RWPE1 (cell line): ENCODE results near the gene ANTXR1.
"Not testable (repeated sequence)": the region's sequence is repeated elsewhere in the genome, so short reads cannot be mapped to it uniquely, and the experiment has no call there.

Experiments
- CTCF ChIA-PET: fragments of 350-600 bp; sonication (Branson Sonifier 250); formaldehyde crosslinking; extraction: SDS; loops from one replicate; lab custom pipeline; 2021; lab: Yijun Ruan, JAX
- POLR2A ChIA-PET: fragments of 400-600 bp; formaldehyde crosslinking; extraction: SDS; loops from one replicate; lab custom pipeline; 2020; ENCODE audit warnings: antibody characterized with exemption; ENCODE audit not compliant: low non-redundant PET; lab: Yijun Ruan, JAX
- DNase-seq: peaks from one replicate; pipeline ENCODE4 v3.0.0; 2012; ENCODE audit warnings: low spot score
- H3K27ac ChIP-seq: fragments of 450-650 bp; 2 replicates; pipeline ENCODE4 v1.5.1; 2017
- CTCF ChIP-seq: fragments of 450-650 bp; conservative IDR thresholded peaks from 2 replicates; pipeline ENCODE4 v1.5.1; 2017; ENCODE audit warnings: low read depth, mild to moderate bottlenecking

Gene ANTXR1

DNA sequence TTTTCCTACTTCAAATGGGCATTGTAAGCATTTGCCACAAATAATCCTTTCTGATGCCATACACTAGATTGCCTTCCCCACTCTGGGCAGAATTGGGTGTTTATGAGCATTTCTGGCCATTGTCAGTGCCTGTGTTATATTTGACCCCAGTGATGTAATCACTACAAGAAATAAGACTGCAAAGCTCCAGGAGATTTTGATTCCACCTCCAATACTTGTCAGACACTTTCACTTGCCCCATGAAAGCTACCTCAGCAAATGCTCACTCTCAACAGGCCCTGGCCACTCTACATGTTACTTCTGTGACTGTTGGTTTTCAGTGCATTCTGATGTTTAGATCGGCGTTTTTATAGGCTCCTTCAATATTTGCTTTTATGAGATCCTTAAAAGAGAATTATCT is 239.0 kb downstream of the ANTXR1 start:
- POLR2A ChIA-PET, result no interaction called here
- TF ChIP-seq CTCF, result no peak
- no peak for DNase-seq
- CTCF ChIA-PET, result no interaction called here
- H3K27ac ChIP-seq, result no peak overlapping the region

- no peak for DNase-seq
- POLR2A ChIA-PET, result no interaction called here
- H3K27ac ChIP-seq, result no peak overlapping the region
- no peak for TF ChIP-seq CTCF
- CTCF ChIA-PET, result no interaction called here
Observed at GRCh38 chr2:69253112-69253511, 240.1 kb downstream of the ANTXR1 start.

- POLR2A ChIA-PET, result no interaction called here
- CTCF ChIA-PET, result no interaction called here
- TF ChIP-seq CTCF, result no peak
- H3K27ac ChIP-seq, result no peak overlapping the region
- DNase-seq, result peak; percentile 78
Observed at GRCh38 chr2:69253611-69254301, 240.8 kb downstream of the ANTXR1 start.

- ChIA-PET POLR2A (no interaction called here), CTCF (interaction anchor here (0.7 kb wide), 1 partner anchor 1940 kb away, joined by 3 read pairs; no protein-coding TSS in a partner anchor)
- no peak overlapping the region for H3K27ac ChIP-seq
- DNase-seq, result no peak
- TF ChIP-seq CTCF, result no peak
Observed at GRCh38 chr2:69255760-69256159, 242.8 kb downstream of the ANTXR1 start.

DNA sequence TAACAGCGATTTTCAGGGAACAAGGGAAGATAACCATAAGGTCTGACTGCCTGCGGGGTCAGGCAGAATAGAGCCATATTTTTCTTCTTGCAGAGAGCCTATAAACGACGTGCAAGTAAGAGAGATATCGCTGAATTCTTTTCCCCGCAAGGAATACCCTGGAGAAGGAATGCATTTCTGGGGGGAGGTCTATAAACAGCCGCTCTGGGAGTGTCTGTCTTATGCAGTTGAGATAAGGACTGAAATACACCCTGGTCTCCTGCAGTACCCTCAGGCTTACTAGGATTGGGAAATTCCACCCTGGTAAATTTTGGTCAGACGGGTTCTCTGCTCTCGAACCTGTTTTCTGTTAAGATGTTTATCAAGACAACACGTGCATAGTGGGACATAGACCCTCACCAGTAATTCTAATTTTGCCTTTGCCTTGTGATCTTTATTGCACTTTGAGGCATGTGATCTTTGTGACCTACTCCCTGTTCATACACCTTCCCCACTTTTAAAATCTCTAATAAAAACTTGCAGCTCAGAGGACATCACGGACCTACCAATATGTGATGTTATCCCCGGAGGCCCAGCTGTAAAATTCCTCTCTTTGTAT is 247.1 kb downstream of the ANTXR1 start:
- DNase-seq, CTCF ChIA-PET, H3K27ac ChIP-seq, POLR2A ChIA-PET: not testable (repeated sequence)

GRCh38 chr2:69260666-69261065 is 247.7 kb downstream of the ANTXR1 start:
- H3K27ac ChIP-seq, result no peak overlapping the region
- CTCF ChIA-PET, result interaction anchor here (0.5 kb wide), 1 partner anchor 46 kb away, joined by 3 read pairs; no protein-coding TSS in a partner anchor
- DNase-seq, result no peak
- no peak for TF ChIP-seq CTCF
- POLR2A ChIA-PET, result no interaction called here

GRCh38 chr2:69269330-69269729 is 256.4 kb downstream of the ANTXR1 start:
- TF ChIP-seq CTCF, result no peak
- no peak overlapping the region for H3K27ac ChIP-seq
- POLR2A ChIA-PET, result no interaction called here
- no peak for DNase-seq
- CTCF ChIA-PET, result no interaction called here
